Measurements from ENCODE around the gene PLCH1. TPM values are rescaled to one million over a fixed set of nuclear protein-coding genes. Genes with fewer than 3 reads are reported as not detected.
A peak's percentile ranks its signal among the peaks of the same experiment; 100 is the strongest.

Gene PLCH1
- total RNA-seq, 6 donors from 2014 or later, result 7.7 to 26.3 (median 13.6) TPM

GRCh38 chr3:155673421-155673820 is 71.5 kb downstream of the PLCH1 start:
- WGBS, 2 donors, result 87 to 88% methylated on average over 4 of the region's 4 CpGs
- Histone ChIP-seq H3K27ac (no peak overlapping the region), H3K9me3 (no peaks in the 10 kb centered on the region), H3K4me1 (peaks cover 0 to 5% (median 2%) of the 10 kb centered on the region in 4 donors), H3K27me3 (no peaks in the 10 kb centered on the region), H3K36me3 (no peaks in the 10 kb centered on the region), H3K4me3 (no peak overlapping the region)
- ATAC-seq (ENCODE audit: low FRiP score in 2 of 2), result no peak
- no peak for DNase-seq
- TF ChIP-seq POLR2A (IDR thresholded peaks at IDR 0.05) (no peak), EP300 (IDR thresholded peaks at IDR 0.05) (no peak), POLR2AphosphoS5 (IDR thresholded peaks at IDR 0.05) (no peak)
- TF ChIP-seq, protein P1, sequence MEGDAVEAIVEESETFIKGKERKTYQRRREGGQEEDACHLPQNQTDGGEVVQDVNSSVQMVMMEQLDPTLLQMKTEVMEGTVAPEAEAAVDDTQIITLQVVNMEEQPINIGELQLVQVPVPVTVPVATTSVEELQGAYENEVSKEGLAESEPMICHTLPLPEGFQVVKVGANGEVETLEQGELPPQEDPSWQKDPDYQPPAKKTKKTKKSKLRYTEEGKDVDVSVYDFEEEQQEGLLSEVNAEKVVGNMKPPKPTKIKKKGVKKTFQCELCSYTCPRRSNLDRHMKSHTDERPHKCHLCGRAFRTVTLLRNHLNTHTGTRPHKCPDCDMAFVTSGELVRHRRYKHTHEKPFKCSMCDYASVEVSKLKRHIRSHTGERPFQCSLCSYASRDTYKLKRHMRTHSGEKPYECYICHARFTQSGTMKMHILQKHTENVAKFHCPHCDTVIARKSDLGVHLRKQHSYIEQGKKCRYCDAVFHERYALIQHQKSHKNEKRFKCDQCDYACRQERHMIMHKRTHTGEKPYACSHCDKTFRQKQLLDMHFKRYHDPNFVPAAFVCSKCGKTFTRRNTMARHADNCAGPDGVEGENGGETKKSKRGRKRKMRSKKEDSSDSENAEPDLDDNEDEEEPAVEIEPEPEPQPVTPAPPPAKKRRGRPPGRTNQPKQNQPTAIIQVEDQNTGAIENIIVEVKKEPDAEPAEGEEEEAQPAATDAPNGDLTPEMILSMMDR (IDR thresholded peaks at IDR 0.05), result no peak

DNA sequence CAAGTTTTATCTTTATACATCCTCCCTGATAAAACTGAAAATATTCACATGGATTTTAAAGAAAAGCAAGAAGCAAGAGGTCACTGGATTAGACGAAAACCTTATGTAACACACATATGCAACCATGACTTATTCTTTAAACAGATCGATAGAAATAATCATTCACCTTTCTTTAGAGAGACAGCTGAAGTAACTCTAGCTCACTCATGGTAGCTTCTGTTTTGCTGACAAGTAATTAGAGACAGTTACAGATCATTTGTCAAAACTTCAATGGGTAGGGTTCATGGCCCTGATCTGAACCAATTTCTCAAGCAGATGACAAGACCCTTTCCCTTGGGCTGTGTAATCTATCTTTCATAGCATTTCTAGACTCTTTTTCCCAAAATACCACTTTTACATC is 74.5 kb downstream of the PLCH1 start:
- 52 to 75% methylated on average over 2 of the region's 2 CpGs for WGBS, 2 donors

GRCh38 chr3:155667988-155668387 is 76.9 kb downstream of the PLCH1 start:
- Histone ChIP-seq H3K4me3 (no peak overlapping the region), H3K36me3 (no peaks in the 10 kb centered on the region), H3K27me3 (no peaks in the 10 kb centered on the region), H3K9me3 (no peaks in the 10 kb centered on the region), H3K4me1 (peaks cover 0 to 16% (median 7%) of the 10 kb centered on the region in 4 donors), H3K27ac (no peak overlapping the region)
- WGBS, 2 donors, result 47 to 50% methylated on average over 2 of the region's 2 CpGs
- DNase-seq, result no peak
- TF ChIP-seq POLR2AphosphoS5 (IDR thresholded peaks at IDR 0.05), result no peak
- no peak for TF ChIP-seq POLR2A (IDR thresholded peaks at IDR 0.05)
- no peak for TF ChIP-seq EP300 (IDR thresholded peaks at IDR 0.05)
- TF ChIP-seq, protein P1 (IDR thresholded peaks at IDR 0.05), result no peak
- no peak for ATAC-seq (ENCODE audit: low FRiP score in 2 of 2)

More for the DNA sequence above, 74.5 kb downstream of the PLCH1 start:
- ATAC-seq (ENCODE audit: low FRiP score in 2 of 2) (no peak), DNase-seq (no peak)
- no peak overlapping the region for H3K4me3 ChIP-seq
- no peak overlapping the region for H3K27ac ChIP-seq
- H3K9me3 ChIP-seq, result no peaks in the 10 kb centered on the region
- H3K36me3 ChIP-seq, result no peaks in the 10 kb centered on the region
- H3K4me1 ChIP-seq, result peaks cover 0 to 3% (median 0%) of the 10 kb centered on the region in 4 donors
- H3K27me3 ChIP-seq, result no peaks in the 10 kb centered on the region
- TF ChIP-seq POLR2A (IDR thresholded peaks at IDR 0.05) (no peak), EP300 (IDR thresholded peaks at IDR 0.05) (no peak), POLR2AphosphoS5 (IDR thresholded peaks at IDR 0.05) (no peak)
- TF ChIP-seq, protein P1 (IDR thresholded peaks at IDR 0.05), result no peak

DNA sequence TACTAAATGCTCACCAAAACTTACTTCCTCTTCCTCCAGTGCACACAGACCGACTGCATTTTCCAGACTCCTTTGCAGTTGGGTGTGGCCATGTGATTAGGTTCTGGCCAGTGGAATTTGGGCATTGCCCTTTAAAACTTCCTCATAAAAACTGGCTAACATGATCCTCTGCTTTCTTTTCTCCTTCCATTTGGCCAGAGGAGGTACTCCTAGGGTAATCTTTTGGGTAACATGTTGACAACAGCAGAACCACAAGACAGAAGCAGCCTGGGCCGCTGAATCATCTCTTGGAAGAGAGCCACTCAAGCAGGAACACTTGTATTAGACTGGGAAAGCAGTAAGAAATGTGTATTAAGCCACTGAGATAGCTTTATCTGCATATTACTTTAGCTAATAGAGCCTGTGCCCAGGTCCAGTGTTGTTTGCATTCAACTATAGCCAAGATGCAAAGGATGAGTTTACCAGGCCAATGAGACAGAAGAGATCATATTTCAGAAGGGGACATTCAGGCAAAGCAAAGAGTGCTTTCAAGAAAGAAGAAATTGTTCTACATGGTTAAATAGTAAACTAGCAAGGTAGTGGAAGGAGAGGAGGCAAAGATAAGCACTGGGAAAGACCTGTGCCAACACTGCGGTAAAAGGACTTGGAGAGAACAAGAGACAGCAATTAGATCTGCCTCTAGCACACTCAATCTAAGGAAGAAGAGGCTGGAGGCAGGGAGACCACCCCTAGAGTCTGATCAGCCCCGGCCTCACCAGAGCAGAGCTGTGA is 79.8 kb downstream of the PLCH1 start:
- H3K4me3 ChIP-seq, result no peak overlapping the region
- H3K27me3 ChIP-seq, result no peaks in the 10 kb centered on the region
- H3K4me1 ChIP-seq, result peaks cover 0 to 16% (median 13%) of the 10 kb centered on the region in 4 donors
- TF ChIP-seq, protein P1 (IDR thresholded peaks at IDR 0.05), result no peak
- TF ChIP-seq POLR2A (IDR thresholded peaks at IDR 0.05) (peak in 1 of 4 donors; percentile 16), EP300 (IDR thresholded peaks at IDR 0.05) (no peak), POLR2AphosphoS5 (IDR thresholded peaks at IDR 0.05) (no peak)
- H3K9me3 ChIP-seq, result no peaks in the 10 kb centered on the region
- 37 to 44% methylated on average over 4 of the region's 4 CpGs for WGBS, 2 donors
- ATAC-seq (ENCODE audit: low FRiP score in 2 of 2) (peak; percentile 65 to 93), DNase-seq (peak in 1 of 2 donors; percentile 63)
- H3K36me3 ChIP-seq, result no peaks in the 10 kb centered on the region
- H3K27ac ChIP-seq, result peak overlapping the region; percentile 51 to 71 (median 60)
